GM21423 (cell line): ENCODE results near the gene CFAP251.
"Not testable (repeated sequence)": the region's sequence is repeated elsewhere in the genome, so short reads cannot be mapped to it uniquely, and the experiment has no call there.

Experiments
- ATAC-seq: cut with Tn5 transposase; IDR thresholded peaks from one replicate; pipeline ENCODE4 v1.9.1; 2021; ENCODE audit warnings: mild to moderate bottlenecking, moderate library complexity; ENCODE audit not compliant: unreplicated experiment

CFAP251 gene

GRCh38 chr12:121908702-121909101 is 9.7 kb upstream of the CFAP251 start:
- no peak for ATAC-seq

DNA sequence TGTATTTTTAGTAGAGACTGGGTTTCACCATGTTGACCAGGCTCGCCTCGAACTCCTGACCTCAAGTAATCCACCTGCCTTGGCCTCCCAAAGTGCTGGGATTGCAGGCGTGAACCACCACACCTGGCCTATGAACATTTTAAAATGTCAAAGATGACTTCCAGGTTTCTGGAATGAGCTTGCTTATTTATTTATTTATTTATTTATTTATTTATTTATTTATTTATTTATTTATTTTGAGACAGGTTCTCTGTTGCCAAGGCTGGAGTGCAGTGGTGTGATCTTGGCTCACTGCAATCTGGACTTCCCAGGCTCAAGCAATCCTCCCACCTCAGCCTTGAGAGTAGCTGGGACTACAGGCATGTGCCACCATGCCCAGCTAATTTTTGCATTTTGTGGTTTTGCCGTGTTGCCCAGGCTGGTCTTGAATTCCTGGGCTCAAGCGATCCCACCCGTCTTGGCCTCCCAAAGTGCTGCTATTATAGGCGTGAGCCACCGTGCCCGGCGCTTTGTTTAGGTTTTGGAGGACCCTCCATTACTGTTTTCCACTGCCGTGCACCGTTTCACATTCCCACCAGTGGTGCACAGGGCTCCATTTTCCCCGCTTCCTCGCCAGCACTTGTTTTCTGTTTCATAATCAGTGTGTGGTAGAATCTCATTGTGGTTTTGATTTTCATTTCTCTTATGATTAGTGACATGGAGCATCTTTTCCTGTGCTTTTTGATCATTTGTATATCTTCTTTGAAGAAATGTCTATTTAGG is 6.4 kb upstream of the CFAP251 start:
- ATAC-seq: no peak

GRCh38 chr12:121915841-121916321 is 2.5 kb upstream of the CFAP251 start:
- no peak for ATAC-seq

DNA sequence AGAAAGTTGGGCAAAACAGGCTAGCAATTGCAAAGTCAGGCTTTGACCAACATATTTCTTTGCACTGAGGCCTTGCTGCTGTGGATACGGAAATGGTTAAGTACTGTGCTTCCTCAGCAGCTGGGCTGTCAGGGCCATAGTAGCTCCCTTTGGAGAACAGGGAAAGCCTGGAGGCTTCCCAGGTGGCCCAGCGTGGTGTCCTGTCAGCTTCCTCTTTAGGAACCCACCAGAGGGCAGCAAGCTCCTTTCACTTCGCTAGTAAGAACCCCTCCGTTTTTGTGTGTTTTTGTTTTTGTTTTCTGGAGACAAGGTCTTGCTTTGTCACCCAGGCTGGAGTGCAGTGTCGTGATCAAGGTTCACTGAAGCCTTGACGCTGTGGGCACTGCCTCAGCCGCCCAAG is 1.7 kb upstream of the CFAP251 start:
- no peak for ATAC-seq

- no peak for ATAC-seq
Observed at GRCh38 chr12:121918679-121919038, 267 bp downstream of the CFAP251 start.

DNA sequence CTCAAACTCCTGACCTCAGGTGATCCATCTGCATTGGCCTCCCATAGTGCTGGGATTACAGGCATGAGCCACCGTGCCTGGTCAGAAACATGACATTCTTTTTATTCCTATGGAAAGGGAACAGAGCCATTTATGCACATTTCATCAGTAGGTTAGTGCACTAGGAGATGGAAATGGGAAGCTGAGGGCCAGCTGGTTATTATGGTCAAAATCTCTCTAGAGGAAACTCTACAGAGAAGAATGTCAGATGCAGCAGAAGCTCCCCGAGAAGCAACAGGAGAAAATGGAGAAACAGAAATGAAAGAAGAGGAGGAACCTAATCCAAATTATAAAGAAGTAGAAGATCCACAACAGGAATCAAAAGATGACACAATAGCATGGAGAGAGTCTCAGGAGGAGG is 2.7 kb downstream of the CFAP251 start:
- ATAC-seq: no peak

- no peak for ATAC-seq
Observed at GRCh38 chr12:121925358-121925695, 6.9 kb downstream of the CFAP251 start.

GRCh38 chr12:121926874-121927706 is 8.7 kb downstream of the CFAP251 start:
- ATAC-seq: no peak

DNA sequence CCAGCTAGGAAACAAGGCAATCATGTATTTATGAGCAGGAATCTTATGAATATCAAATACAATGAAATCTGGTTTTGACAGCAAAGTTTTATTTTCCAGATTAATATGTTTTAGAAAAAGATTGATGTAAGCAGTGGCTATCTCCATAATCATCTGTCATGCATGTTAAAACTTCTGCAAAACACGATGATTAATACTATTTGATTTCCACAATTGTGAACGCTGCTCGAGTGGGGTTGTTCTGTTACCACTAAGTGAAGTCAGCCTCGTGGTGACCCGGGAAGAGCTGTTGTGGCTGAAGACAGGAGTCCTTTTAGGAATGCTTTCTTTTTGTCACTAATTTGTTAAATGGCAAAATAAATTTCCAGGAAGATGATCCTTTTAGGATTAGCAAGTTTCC is 9.4 kb downstream of the CFAP251 start:
- ATAC-seq: no peak

DNA sequence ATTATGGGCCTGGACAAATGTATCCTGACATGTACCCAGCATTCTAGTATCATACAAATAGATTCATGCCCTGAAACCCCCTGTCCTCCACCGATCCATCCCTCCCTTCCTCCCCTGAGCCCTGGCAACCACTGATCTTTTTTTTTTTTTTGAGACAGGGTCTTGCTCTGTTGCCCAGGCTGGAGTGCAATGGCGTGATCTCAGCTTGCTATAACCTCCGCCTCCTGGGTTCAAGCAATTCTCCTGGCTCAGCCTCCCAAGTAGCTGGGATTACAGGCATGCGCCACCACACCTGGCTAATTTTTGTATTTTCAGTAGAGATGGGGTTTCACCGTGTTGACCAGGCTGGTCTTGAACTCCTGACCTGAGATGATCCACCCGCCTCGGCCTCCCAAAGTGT is 11.2 kb downstream of the CFAP251 start:
- not testable (repeated sequence) for ATAC-seq

- ATAC-seq: no peak
Observed at GRCh38 chr12:121930862-121931261, 12.5 kb downstream of the CFAP251 start.

DNA sequence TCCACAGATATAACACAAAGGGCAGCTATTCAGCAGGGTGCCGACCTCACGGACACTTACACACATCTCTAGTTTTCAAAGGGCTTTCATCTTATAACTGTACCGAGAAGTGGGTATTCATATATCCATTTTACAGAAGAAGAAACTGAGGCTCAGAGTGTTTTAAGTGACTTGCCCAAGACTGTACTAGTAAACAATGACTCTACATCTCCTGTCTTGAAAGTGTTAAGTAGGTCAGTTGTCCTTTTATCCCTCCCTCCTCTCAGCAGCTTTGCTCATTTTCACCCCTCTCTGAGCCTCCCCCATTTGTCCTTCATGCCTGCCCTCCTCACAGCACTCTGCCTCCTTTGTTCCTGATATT is 13.8 kb downstream of the CFAP251 start:
- no peak for ATAC-seq

- ATAC-seq: no peak
Observed at GRCh38 chr12:121932914-121933521, 14.6 kb downstream of the CFAP251 start.

DNA sequence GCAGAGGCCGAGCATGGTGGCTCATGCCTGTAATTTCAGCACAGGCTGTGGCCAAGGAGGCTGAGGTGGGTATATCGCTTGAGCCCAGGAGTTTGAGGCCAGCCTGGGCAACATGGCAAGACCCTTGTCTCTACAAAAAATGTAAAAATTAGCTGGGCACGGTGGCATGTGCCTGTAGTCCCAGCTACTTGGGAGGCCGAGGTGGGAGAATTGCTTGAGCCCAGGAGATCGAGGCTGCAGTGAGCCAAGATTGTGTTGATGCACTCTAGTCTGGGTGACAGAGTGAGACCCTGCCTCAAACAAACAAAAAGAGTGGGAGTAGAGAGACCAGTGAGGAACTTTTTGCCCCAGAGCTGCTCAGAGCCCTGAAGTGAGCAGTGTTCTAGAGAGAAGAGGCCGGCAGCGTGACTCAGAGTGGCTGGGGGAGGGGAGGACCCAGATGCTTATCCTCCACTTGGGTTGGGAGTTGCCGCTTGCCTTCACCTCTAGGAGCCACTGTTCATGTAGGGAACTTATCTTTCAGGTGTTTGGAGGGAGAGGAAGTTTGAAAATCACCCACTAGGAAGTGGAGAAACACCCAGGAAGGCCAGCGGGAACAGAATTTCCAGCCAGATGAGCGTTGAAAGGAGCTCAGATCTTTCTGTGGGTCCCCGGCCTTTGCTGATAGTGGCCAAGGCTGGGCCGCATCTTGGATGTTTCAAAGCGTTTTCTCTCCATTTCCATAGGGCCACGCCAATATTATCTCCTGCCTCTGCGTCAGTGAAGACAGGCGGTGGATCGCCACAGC is 15.3 kb downstream of the CFAP251 start:
- no peak for ATAC-seq

DNA sequence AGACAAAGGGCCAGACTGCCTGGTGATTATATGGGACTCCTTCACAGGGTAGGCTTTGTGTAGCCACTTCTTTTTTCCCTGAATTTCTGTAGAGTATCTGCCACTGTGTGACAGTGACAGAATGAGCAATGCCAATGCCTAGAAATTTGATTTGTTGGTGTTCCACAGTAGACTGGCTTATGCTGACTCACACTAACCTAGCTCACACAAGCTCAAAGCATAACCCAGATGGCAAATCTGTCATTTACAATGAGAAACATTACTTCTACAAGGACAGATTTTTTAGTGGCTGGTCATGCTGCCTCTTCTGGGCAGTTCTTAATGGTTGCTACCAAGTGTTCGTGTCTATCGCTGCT is 15.9 kb downstream of the CFAP251 start:
- ATAC-seq: no peak

GRCh38 chr12:121937654-121938053 is 19.3 kb downstream of the CFAP251 start:
- no peak for ATAC-seq

DNA sequence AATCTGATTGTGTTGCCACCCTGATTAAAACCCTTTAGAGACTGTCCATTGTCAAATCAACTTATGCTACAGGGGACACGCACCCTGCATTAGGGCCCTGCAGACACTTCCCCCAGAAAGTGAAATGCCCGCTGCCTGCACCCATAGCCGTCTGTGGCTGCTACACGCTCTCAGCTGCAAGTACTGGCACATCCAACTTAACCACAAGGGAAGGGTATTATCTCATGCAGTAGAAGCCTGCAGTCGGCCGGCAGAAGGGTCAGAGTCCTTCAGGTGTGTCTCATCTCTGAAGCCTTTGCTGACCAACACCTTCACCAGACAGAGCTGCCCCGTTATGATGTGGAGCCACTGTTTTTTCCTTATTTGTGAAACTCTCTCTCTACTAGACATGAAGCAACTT is 20.8 kb downstream of the CFAP251 start:
- no peak for ATAC-seq

GRCh38 chr12:121939992-121940766 is 21.8 kb downstream of the CFAP251 start:
- ATAC-seq: no peak

- ATAC-seq: no peak
Observed at GRCh38 chr12:121942145-121942718, 23.8 kb downstream of the CFAP251 start.

DNA sequence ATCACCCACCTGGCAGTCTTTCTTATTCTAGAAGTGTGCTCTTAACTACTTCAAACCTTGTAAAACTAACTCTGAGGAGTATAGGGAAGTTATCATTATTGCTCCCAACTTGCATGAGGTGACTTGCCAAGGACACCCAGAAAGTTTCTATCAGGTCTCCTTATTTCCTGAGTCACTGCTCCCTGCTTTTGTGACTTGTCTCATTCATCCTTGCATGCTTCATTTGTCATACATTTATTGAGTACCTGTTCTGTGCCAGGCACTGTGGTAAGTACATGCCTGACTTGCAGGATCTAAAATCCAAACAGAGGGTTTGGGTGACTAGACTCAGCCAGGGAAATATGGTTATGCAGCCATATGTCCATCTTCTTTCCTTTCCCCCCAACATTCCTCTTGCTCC is 25.5 kb downstream of the CFAP251 start:
- no peak for ATAC-seq
